SK-N-SH treated with all-trans-retinoic acid at 6 μM for 48 hours (cell line): ENCODE measurements around the gene PTPRG.

ENCODE experiments used
- ATAC-seq: fragments of 200-7000 bp; cut with Tn5 transposase; 3 replicates; pipeline ENCODE4 v1.9.1; 2020; ENCODE audit warnings: mild to moderate bottlenecking, moderate library complexity
- ARNTL ChIP-seq: fragments of 450-650 bp; formaldehyde crosslinking; IDR thresholded peaks from 2 replicates; pipeline ENCODE4 v1.5.0; 2020; ENCODE audit warnings: low read depth, mild to moderate bottlenecking, moderate library complexity, borderline replicate concordance
- BACH2 ChIP-seq: fragments of 250-450 bp; sonication (Bioruptor Pico); IDR thresholded peaks from 2 replicates; pipeline ENCODE4 v1.9.0; 2021; ENCODE audit warnings: mild to moderate bottlenecking, borderline replicate concordance
- CREB5 ChIP-seq: fragments of 250-450 bp; sonication (Bioruptor Pico); IDR thresholded peaks from 2 replicates; pipeline ENCODE4 v1.5.1; 2020; ENCODE audit warnings: low read depth, mild to moderate bottlenecking, moderate library complexity
- CSDC2 ChIP-seq: fragments of 250-450 bp; sonication (Bioruptor Pico); IDR thresholded peaks from 2 replicates; pipeline ENCODE4 v1.5.0; 2020; ENCODE audit warnings: mild to moderate bottlenecking, moderate library complexity
- CSRNP3 ChIP-seq: fragments of 250-450 bp; sonication (Bioruptor Pico); IDR thresholded peaks from 2 replicates; pipeline ENCODE4 v1.5.1; 2021; ENCODE audit warnings: mild to moderate bottlenecking, moderate library complexity
- ESRRG ChIP-seq: fragments of 250-450 bp; sonication (Bioruptor Pico); IDR thresholded peaks from 2 replicates; pipeline ENCODE4 v1.6.1; 2021; ENCODE audit warnings: mild to moderate bottlenecking
- GLIS3 ChIP-seq: fragments of 250-450 bp; sonication (Bioruptor Pico); IDR thresholded peaks from 2 replicates; pipeline ENCODE4 v1.5.0; 2020; ENCODE audit warnings: mild to moderate bottlenecking, moderate library complexity
- ISL1 ChIP-seq: fragments of 250-450 bp; sonication (Bioruptor Pico); IDR thresholded peaks from 2 replicates; pipeline ENCODE4 v2.1.2; 2022; ENCODE audit warnings: mild to moderate bottlenecking, moderate library complexity
- PPARA ChIP-seq: fragments of 250-450 bp; sonication (Bioruptor Pico); IDR thresholded peaks from 2 replicates; pipeline ENCODE4 v1.5.0; 2020; ENCODE audit warnings: mild to moderate bottlenecking, borderline replicate concordance
- RARB ChIP-seq: fragments of 250-450 bp; sonication (Bioruptor Pico); IDR thresholded peaks from 2 replicates; pipeline ENCODE4 v1.8.0; 2021; ENCODE audit warnings: mild to moderate bottlenecking, moderate library complexity
- SNAI2 ChIP-seq: fragments of 250-450 bp; sonication (Bioruptor Pico); IDR thresholded peaks from 2 replicates; pipeline ENCODE4 v1.5.0; 2020; ENCODE audit warnings: mild to moderate bottlenecking, moderate library complexity
- TCF4 ChIP-seq: fragments of 250-450 bp; sonication (Bioruptor Pico); IDR thresholded peaks from 2 replicates; pipeline ENCODE4 v1.8.0; 2021; ENCODE audit warnings: mild to moderate bottlenecking, moderate library complexity, borderline replicate concordance
- TOX ChIP-seq: fragments of 250-450 bp; sonication (Bioruptor Pico); IDR thresholded peaks from 2 replicates; pipeline ENCODE4 v1.8.0; 2021; ENCODE audit warnings: mild to moderate bottlenecking, moderate library complexity, borderline replicate concordance
- ZC3H10 ChIP-seq: fragments of 250-450 bp; sonication (Bioruptor Pico); IDR thresholded peaks from 2 replicates; pipeline ENCODE4 v1.5.1; 2021; ENCODE audit warnings: mild to moderate bottlenecking, moderate library complexity
- ZFP3 ChIP-seq: fragments of 250-450 bp; sonication (Bioruptor Pico); IDR thresholded peaks from 2 replicates; pipeline ENCODE4 v1.5.0; 2020; ENCODE audit warnings: mild to moderate bottlenecking, moderate library complexity
- ZNF565 ChIP-seq: fragments of 450-650 bp; formaldehyde crosslinking; conservative IDR thresholded peaks from 2 replicates; pipeline ENCODE4 v1.5.0; 2020; ENCODE audit warnings: low read depth, mild to moderate bottlenecking, moderate library complexity
- ZNF70 ChIP-seq: fragments of 450-650 bp; formaldehyde crosslinking; IDR thresholded peaks from 2 replicates; pipeline ENCODE4 v1.5.0; 2020; ENCODE audit warnings: mild to moderate bottlenecking, moderate library complexity
- ZNF8 ChIP-seq: fragments of 450-650 bp; formaldehyde crosslinking; IDR thresholded peaks from 2 replicates; pipeline ENCODE4 v1.5.0; 2020; ENCODE audit warnings: mild to moderate bottlenecking, moderate library complexity
- TF ChIP-seq, protein P1 (sequence below): fragments of 250-450 bp; sonication (Bioruptor Pico); IDR thresholded peaks from 2 replicates; pipeline ENCODE4 v1.5.0; 2020; ENCODE audit warnings: mild to moderate bottlenecking, moderate library complexity
- TF ChIP-seq, protein P2 (sequence below): fragments of 250-450 bp; sonication (Bioruptor Pico); IDR thresholded peaks from 2 replicates; pipeline ENCODE4 v1.8.0; 2021; ENCODE audit warnings: low read depth, mild to moderate bottlenecking, moderate library complexity, borderline replicate concordance
- TF ChIP-seq, protein P3 (sequence below): fragments of 250-450 bp; sonication (Bioruptor Pico); IDR thresholded peaks from 2 replicates; pipeline ENCODE4 v1.8.0; 2020; ENCODE audit warnings: mild to moderate bottlenecking, moderate library complexity, borderline replicate concordance

Gene PTPRG

GRCh38 chr3:61996366-61996765, 435.0 kb downstream of the PTPRG start (continued):
- TF ChIP-seq TOX (CRISPR knock-in tag) (no peak), TCF4 (CRISPR knock-in tag) (no peak), RARB (CRISPR knock-in tag) (no peak), ISL1 (no peak)
- TF ChIP-seq, all 23 proteins: peak for 0

- TF ChIP-seq ZFP3 (CRISPR knock-in tag) (peak; percentile 44; the same call in 1 of the 2 replicates), ZNF70 (peak; percentile 67), ZNF565 (no peak), ZNF8 (CRISPR knock-in tag) (no peak), CREB5 (CRISPR knock-in tag) (no peak), TOX (CRISPR knock-in tag) (no peak), ISL1 (peak; percentile 48), ZC3H10 (no peak), SNAI2 (CRISPR knock-in tag) (no peak), PPARA (CRISPR knock-in tag) (no peak), RARB (CRISPR knock-in tag) (no peak), ESRRG (CRISPR knock-in tag) (no peak), ARNTL (CRISPR knock-in tag) (no peak), CSRNP3 (CRISPR knock-in tag) (no peak), GLIS3 (no peak)
- TF ChIP-seq, protein P1, sequence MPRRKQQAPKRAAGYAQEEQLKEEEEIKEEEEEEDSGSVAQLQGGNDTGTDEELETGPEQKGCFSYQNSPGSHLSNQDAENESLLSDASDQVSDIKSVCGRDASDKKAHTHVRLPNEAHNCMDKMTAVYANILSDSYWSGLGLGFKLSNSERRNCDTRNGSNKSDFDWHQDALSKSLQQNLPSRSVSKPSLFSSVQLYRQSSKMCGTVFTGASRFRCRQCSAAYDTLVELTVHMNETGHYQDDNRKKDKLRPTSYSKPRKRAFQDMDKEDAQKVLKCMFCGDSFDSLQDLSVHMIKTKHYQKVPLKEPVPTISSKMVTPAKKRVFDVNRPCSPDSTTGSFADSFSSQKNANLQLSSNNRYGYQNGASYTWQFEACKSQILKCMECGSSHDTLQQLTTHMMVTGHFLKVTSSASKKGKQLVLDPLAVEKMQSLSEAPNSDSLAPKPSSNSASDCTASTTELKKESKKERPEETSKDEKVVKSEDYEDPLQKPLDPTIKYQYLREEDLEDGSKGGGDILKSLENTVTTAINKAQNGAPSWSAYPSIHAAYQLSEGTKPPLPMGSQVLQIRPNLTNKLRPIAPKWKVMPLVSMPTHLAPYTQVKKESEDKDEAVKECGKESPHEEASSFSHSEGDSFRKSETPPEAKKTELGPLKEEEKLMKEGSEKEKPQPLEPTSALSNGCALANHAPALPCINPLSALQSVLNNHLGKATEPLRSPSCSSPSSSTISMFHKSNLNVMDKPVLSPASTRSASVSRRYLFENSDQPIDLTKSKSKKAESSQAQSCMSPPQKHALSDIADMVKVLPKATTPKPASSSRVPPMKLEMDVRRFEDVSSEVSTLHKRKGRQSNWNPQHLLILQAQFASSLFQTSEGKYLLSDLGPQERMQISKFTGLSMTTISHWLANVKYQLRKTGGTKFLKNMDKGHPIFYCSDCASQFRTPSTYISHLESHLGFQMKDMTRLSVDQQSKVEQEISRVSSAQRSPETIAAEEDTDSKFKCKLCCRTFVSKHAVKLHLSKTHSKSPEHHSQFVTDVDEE (CRISPR knock-in tag): no peak
- TF ChIP-seq, protein P2, sequence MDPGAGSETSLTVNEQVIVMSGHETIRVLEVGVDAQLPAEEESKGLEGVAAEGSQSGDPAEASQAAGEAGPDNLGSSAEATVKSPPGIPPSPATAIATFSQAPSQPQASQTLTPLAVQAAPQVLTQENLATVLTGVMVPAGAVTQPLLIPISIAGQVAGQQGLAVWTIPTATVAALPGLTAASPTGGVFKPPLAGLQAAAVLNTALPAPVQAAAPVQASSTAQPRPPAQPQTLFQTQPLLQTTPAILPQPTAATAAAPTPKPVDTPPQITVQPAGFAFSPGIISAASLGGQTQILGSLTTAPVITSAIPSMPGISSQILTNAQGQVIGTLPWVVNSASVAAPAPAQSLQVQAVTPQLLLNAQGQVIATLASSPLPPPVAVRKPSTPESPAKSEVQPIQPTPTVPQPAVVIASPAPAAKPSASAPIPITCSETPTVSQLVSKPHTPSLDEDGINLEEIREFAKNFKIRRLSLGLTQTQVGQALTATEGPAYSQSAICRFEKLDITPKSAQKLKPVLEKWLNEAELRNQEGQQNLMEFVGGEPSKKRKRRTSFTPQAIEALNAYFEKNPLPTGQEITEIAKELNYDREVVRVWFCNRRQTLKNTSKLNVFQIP (CRISPR knock-in tag): no peak
Observed at GRCh38 chr3:61997101-61997500, 435.7 kb downstream of the PTPRG start.

GRCh38 chr3:62003835-62004234, 442.5 kb downstream of the PTPRG start:
- no peak for ATAC-seq
- TF ChIP-seq, protein P1 (CRISPR knock-in tag): no peak
- TF ChIP-seq ZNF70 (no peak), BACH2 (CRISPR knock-in tag) (no peak), CREB5 (CRISPR knock-in tag) (no peak), CSDC2 (CRISPR knock-in tag) (no peak), ZNF565 (no peak), SNAI2 (CRISPR knock-in tag) (no peak)
- TF ChIP-seq, protein P3, sequence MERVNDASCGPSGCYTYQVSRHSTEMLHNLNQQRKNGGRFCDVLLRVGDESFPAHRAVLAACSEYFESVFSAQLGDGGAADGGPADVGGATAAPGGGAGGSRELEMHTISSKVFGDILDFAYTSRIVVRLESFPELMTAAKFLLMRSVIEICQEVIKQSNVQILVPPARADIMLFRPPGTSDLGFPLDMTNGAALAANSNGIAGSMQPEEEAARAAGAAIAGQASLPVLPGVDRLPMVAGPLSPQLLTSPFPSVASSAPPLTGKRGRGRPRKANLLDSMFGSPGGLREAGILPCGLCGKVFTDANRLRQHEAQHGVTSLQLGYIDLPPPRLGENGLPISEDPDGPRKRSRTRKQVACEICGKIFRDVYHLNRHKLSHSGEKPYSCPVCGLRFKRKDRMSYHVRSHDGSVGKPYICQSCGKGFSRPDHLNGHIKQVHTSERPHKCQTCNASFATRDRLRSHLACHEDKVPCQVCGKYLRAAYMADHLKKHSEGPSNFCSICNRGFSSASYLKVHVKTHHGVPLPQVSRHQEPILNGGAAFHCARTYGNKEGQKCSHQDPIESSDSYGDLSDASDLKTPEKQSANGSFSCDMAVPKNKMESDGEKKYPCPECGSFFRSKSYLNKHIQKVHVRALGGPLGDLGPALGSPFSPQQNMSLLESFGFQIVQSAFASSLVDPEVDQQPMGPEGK (CRISPR knock-in tag): no peak

More at GRCh38 chr3:61997101-61997500, 435.7 kb downstream of the PTPRG start:
- ATAC-seq: peak; percentile 73
